BLaER1 treated with 17β-estradiol and CSF1 and Interleukin-3, amounts not matched to agents 10 nM and 100 nM (cell line): ENCODE results near the gene RGL2.

Source experiments
- H3K27ac ChIP-seq, 11 experiments: shearing (Covaris generic); formaldehyde crosslinking; 2 replicates each; pipeline ENCODE4 v1.8.1; 2022
- H3K27me3 ChIP-seq, 11 experiments: shearing (Covaris generic); formaldehyde crosslinking; 2 replicates each; pipeline ENCODE4 v1.8.1; 2022
- H3K36me3 ChIP-seq, 11 experiments: shearing (Covaris generic); formaldehyde crosslinking; 2 replicates each; pipeline ENCODE4 v1.8.1; 2022
- H3K4me1 ChIP-seq, 10 experiments: shearing (Covaris generic); formaldehyde crosslinking; 2 replicates each; pipeline ENCODE4 v1.8.1; 2022
- H3K4me2 ChIP-seq, 11 experiments: shearing (Covaris generic); formaldehyde crosslinking; 2 replicates each; pipeline ENCODE4 v1.8.1; 2022
- H3K4me3 ChIP-seq, 10 experiments: shearing (Covaris generic); formaldehyde crosslinking; 2 replicates each; pipeline ENCODE4 v1.8.1; 2022
- H3K9ac ChIP-seq, 11 experiments: shearing (Covaris generic); formaldehyde crosslinking; 2 replicates each; pipeline ENCODE4 v1.8.1; 2022
- H3K9me3 ChIP-seq, 11 experiments: shearing (Covaris generic); formaldehyde crosslinking; replicated peaks in 1 of 11; 2 replicates each; pipeline ENCODE4 v1.8.1; 2022
- H4K20me1 ChIP-seq, 11 experiments: shearing (Covaris generic); formaldehyde crosslinking; 2 replicates each; pipeline ENCODE4 v1.8.1; 2022
- Cebpa-rat ChIP-seq, 11 experiments: shearing (Covaris generic); IDR thresholded peaks; 2 replicates each; pipeline ENCODE4 v1.8.1; 2022

Gene RGL2

DNA sequence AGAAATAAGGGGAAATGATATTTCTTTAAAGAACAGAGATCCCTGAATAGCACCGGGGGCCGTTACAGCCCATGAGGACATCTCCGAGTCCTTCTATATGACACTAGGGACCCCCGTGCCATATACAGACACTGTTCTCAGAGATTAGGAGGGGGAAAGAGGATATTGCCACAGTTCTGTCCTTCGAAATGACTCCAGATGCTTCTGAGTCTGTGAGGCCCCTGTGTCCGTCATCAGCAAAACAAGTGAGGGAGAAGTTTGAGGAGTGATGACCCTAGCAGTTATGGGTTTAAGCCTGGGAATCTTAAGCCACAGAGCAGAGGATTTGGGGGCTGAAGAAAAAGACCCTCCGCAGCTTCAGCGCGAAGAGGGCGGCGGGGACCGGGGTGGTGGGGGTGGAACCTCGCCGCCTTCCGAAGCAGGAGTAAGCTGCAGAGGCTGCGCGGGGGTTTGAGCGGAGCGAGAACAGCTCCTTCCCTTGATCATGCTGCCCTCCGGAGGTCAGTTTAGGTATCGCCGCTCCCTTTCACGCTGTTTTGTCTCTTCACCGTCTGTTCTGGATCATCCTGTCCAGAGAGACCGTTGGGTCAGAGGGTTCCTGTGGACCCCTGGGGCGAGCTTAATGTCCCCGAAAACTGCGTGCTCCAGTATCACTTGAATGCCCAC, 50.6 kb downstream of the RGL2 start:
- no peaks in the 10 kb centered on the region for H4K20me1 ChIP-seq
- peak overlapping the region; percentile 84 to 96 (median 91) for H3K27ac ChIP-seq
- H3K9ac ChIP-seq, result peak overlapping the region; percentile 77 to 92 (median 87)
- H3K4me1 ChIP-seq, result peaks cover 20 to 45% (median 32%) of the 10 kb centered on the region in 10 experiments
- no peak for TF ChIP-seq Cebpa-rat (IDR thresholded peaks at IDR 0.05)
- H3K9me3 ChIP-seq, result no peaks in the 10 kb centered on the region
- H3K4me2 ChIP-seq, result peak overlapping the region; percentile 96 to 100 (median 99)
- H3K36me3 ChIP-seq, result peaks cover 0 to 30% (median 15%) of the 10 kb centered on the region in 11 experiments; a peak in 16 of 22 replicates
- H3K27me3 ChIP-seq, result no peaks in the 10 kb centered on the region
- peak overlapping the region; percentile 47 to 75 (median 68) for H3K4me3 ChIP-seq

DNA sequence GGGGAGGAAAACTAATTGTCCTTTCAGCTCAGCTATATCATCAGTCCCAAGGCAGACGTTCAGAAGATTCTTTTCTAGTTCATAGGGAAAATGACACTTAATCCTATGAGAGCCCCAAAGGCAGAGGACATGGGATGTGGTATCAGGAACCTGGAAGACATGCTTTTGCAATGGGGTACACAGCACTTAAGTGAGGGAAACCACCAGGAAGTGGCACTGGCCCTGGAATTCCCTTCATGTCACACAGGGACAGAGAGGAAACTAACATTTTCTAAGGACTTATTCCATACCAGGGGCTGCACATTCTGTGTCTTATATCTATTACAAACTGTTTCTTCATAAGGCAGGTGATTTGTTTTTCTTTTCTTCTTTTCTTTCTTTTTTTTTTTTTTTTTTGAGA, 55.3 kb downstream of the RGL2 start:
- H3K27me3 ChIP-seq, result no peaks in the 10 kb centered on the region
- no peaks in the 10 kb centered on the region for H3K9me3 ChIP-seq
- no peaks in the 10 kb centered on the region for H4K20me1 ChIP-seq
- H3K27ac ChIP-seq, result no peak overlapping the region
- H3K4me3 ChIP-seq, result no peak overlapping the region
- no peak overlapping the region for H3K4me2 ChIP-seq
- TF ChIP-seq Cebpa-rat (IDR thresholded peaks at IDR 0.05), result no peak
- peaks cover under 1 to 11% (median 5%) of the 10 kb centered on the region in 10 experiments; a peak in 13 of 20 replicates for H3K4me1 ChIP-seq
- no peaks in the 10 kb centered on the region for H3K36me3 ChIP-seq
- H3K9ac ChIP-seq, result no peak overlapping the region

- H3K4me1 ChIP-seq, result peaks cover 4 to 11% (median 8%) of the 10 kb centered on the region in 10 experiments; a peak in 13 of 20 replicates
- no peak overlapping the region; a peak in 1 of 22 replicates for H3K4me2 ChIP-seq
- H3K4me3 ChIP-seq, result no peak overlapping the region
- H3K9me3 ChIP-seq, result no peaks in the 10 kb centered on the region
- TF ChIP-seq Cebpa-rat (IDR thresholded peaks at IDR 0.05), result no peak
- no peaks in the 10 kb centered on the region for H3K36me3 ChIP-seq
- H3K9ac ChIP-seq, result no peak overlapping the region
- H3K27ac ChIP-seq, result no peak overlapping the region
- no peaks in the 10 kb centered on the region for H4K20me1 ChIP-seq
- H3K27me3 ChIP-seq, result no peaks in the 10 kb centered on the region
Observed at GRCh38 chr6:33241968-33242367, 56.8 kb downstream of the RGL2 start.
